Keratinocyte (primary cell): ENCODE results near the gene RCAN2. TPM values are rescaled to one million over a fixed set of nuclear protein-coding genes. Genes with fewer than 3 reads are reported as not detected.

ENCODE experiments used
- DNase-seq: peaks from one replicate; pipeline ENCODE4 v3.0.0-alpha.2; 2011; ENCODE audit warnings: low read depth, missing footprints, low spot score
- FAIRE-seq: peaks from 2 replicates; lab custom pipeline; 2011; peaks lifted over from hg19 to GRCh38; lab: Jason Lieb, UNC
- H2AFZ ChIP-seq: 2 replicates; pipeline ENCODE4 v1.6.0; 2012; ENCODE audit warnings: low read length, control low read depth, inconsistent platforms; ENCODE audit not compliant: control insufficient read depth
- H3K27ac ChIP-seq: 2 replicates; pipeline ENCODE4 v1.5.1; 2011; ENCODE audit warnings: low read length; ENCODE audit not compliant: control insufficient read depth, insufficient read depth
- H3K27me3 ChIP-seq: 3 replicates; pipeline ENCODE4 v1.6.0; 2011; ENCODE audit warnings: low read length; ENCODE audit not compliant: control insufficient read depth, insufficient read depth; ENCODE audit errors: extremely low read depth
- H3K36me3 ChIP-seq, 2 experiments: 2 replicates in 1 of 2; 3 replicates in 1 of 2; pipeline ENCODE4 v1.5.1; 2011; ENCODE audit warnings: low read length in 2 of 2, mild to moderate bottlenecking in 1 of 2; ENCODE audit not compliant: control insufficient read depth in 2 of 2, insufficient read depth in 2 of 2; ENCODE audit errors: extremely low read depth in 1 of 2
- H3K4me1 ChIP-seq: 3 replicates; pipeline ENCODE4 v1.5.1; 2011; ENCODE audit warnings: low read length; ENCODE audit not compliant: control insufficient read depth, insufficient read depth; ENCODE audit errors: extremely low read depth
- H3K4me2 ChIP-seq: 3 replicates; pipeline ENCODE4 v1.6.0; 2011; ENCODE audit warnings: low read depth, low read length; ENCODE audit not compliant: control insufficient read depth, insufficient read depth; ENCODE audit errors: extremely low read depth
- H3K4me3 ChIP-seq, 3 experiments: fragments of 200-600 bp in 1 of 3; sonication (generic) in 1 of 3; 2 replicates in 2 of 3; 3 replicates in 1 of 3; pipeline ENCODE4 v1.5.1; 2011 to 2016; ENCODE audit warnings: low read length in 3 of 3, mild to moderate bottlenecking in 3 of 3, control low read depth in 2 of 3, inconsistent platforms in 1 of 3, low read depth in 1 of 3, mixed read lengths in 1 of 3, mixed run types in 1 of 3, moderate library complexity in 1 of 3; ENCODE audit not compliant: control insufficient read depth in 2 of 3, insufficient read depth in 2 of 3; ENCODE audit errors: extremely low read depth in 1 of 3
- H3K79me2 ChIP-seq: 2 replicates; pipeline ENCODE4 v1.6.0; 2012; ENCODE audit warnings: low read length; ENCODE audit not compliant: control insufficient read depth, insufficient read depth
- H3K9ac ChIP-seq: 3 replicates; pipeline ENCODE4 v1.6.0; 2011; ENCODE audit warnings: low read length; ENCODE audit not compliant: control insufficient read depth, insufficient read depth; ENCODE audit errors: extremely low read depth
- H3K9me1 ChIP-seq: 3 replicates; pipeline ENCODE4 v1.6.0; 2011; ENCODE audit warnings: low read length; ENCODE audit not compliant: control insufficient read depth, insufficient read depth; ENCODE audit errors: extremely low read depth
- H3K9me3 ChIP-seq: 2 replicates; pipeline ENCODE4 v1.5.1; 2012; ENCODE audit warnings: low read depth, low read length; ENCODE audit not compliant: control insufficient read depth
- H4K20me1 ChIP-seq: 3 replicates; pipeline ENCODE4 v1.6.0; 2011; ENCODE audit warnings: low read length; ENCODE audit not compliant: control insufficient read depth, insufficient read depth; ENCODE audit errors: extremely low read depth
- CTCF ChIP-seq, 3 experiments: IDR thresholded peaks in 1 of 3; conservative IDR thresholded peaks in 1 of 3; optimal IDR thresholded peaks in 1 of 3; 2 replicates in 2 of 3; 3 replicates in 1 of 3; pipeline versions ENCODE3 to v1.5.1; 2011; ENCODE audit warnings: low read length in 3 of 3, mild to moderate bottlenecking in 3 of 3, moderate library complexity in 2 of 3, control low read depth in 1 of 3, inconsistent platforms in 1 of 3; ENCODE audit not compliant: insufficient read depth in 2 of 3; ENCODE audit errors: extremely low read depth in 1 of 3
- EZH2 ChIP-seq: IDR thresholded peaks from one replicate; pipeline ENCODE4 v1.6.1; 2012; ENCODE audit warnings: inconsistent platforms, mild to moderate bottlenecking, low read length, moderate library complexity
- dilution Hi-C: fragments of 300-500 bp; cut with MboI; formaldehyde crosslinking; loops from one replicate; pipeline ENCODE4 v1.7.0; 2020; ENCODE audit warnings: low sequenced_read_pairs; ENCODE audit not compliant: extremely low pct_ligation_motif_present
- polyA plus RNA-seq, 5 experiments: library from polyadenylated mRNA; depleted of rRNA in 3 of 5; stranded (reverse) in 3 of 5; stranded (forward) in 1 of 5; unstranded in 1 of 5; fragments of >200 nt; gene quantifications; 1 replicate in 1 of 5; 2 replicates in 3 of 5; 3 replicates in 1 of 5; pipeline versions ENCODE4 v1.2.1 to v1.2.3, GENCODE V29; 2011 to 2012; ENCODE audit warnings: missing spikeins in 2 of 5, low read depth in 1 of 5, low replicate concordance in 1 of 5

Gene RCAN2
- polyA plus RNA-seq, 1 donor (not counting 4 experiments of a cell fraction or from before 2014, with no cell fraction given), result not detected

GRCh38 chr6:46324706-46325105 lies 166.5 kb downstream of the RCAN2 start:
- Histone ChIP-seq H3K27me3 (no peaks in the 10 kb centered on the region), H3K4me3 (no peak overlapping the region), H3K79me2 (no peaks in the 10 kb centered on the region), H2AFZ (no peak overlapping the region), H3K9me1 (no peaks in the 10 kb centered on the region), H3K4me1 (no peaks in the 10 kb centered on the region), H3K36me3 (no peaks in the 10 kb centered on the region), H3K9ac (no peak overlapping the region), H4K20me1 (no peaks in the 10 kb centered on the region), H3K4me2 (no peak overlapping the region), H3K9me3 (no peaks in the 10 kb centered on the region), H3K27ac (no peak overlapping the region)
- dilution Hi-C loops, result no loop called here
- TF ChIP-seq EZH2 (no peak), CTCF (optimal IDR thresholded peaks at IDR 0.05 in 1 of 3, IDR thresholded peaks at IDR 0.05 in 1 of 3, conservative IDR thresholded peaks at IDR 0.05 in 1 of 3; ENCODE audit: extremely low read depth in 1 of 3, insufficient read depth in 2 of 3, low read length in 3 of 3) (no peak)
- no peak for DNase-seq
- FAIRE-seq, result no peak

- H3K4me3 ChIP-seq, result no peak overlapping the region
- no peaks in the 10 kb centered on the region for H3K79me2 ChIP-seq
- no peak overlapping the region for H2AFZ ChIP-seq
- no peaks in the 10 kb centered on the region for H3K4me1 ChIP-seq
- no peak overlapping the region for H3K9ac ChIP-seq
- H3K27ac ChIP-seq, result no peak overlapping the region
- H3K9me3 ChIP-seq, result no peaks in the 10 kb centered on the region
- no peaks in the 10 kb centered on the region for H3K36me3 ChIP-seq
- FAIRE-seq (no peak), DNase-seq (no peak)
- dilution Hi-C loops, result no loop called here
- H3K4me2 ChIP-seq, result no peak overlapping the region
- H3K27me3 ChIP-seq, result no peaks in the 10 kb centered on the region
- no peaks in the 10 kb centered on the region for H4K20me1 ChIP-seq
- no peak for TF ChIP-seq EZH2
- no peak for TF ChIP-seq CTCF (optimal IDR thresholded peaks at IDR 0.05 in 1 of 3, IDR thresholded peaks at IDR 0.05 in 1 of 3, conservative IDR thresholded peaks at IDR 0.05 in 1 of 3; ENCODE audit: extremely low read depth in 1 of 3, insufficient read depth in 2 of 3, low read length in 3 of 3)
- no peaks in the 10 kb centered on the region for H3K9me1 ChIP-seq
These were observed 167.2 kb downstream of the RCAN2 start for GRCh38 chr6:46323966-46324622.
